ENCODE results near the gene UGT3A2. TPM values are rescaled to one million over a fixed set of nuclear protein-coding genes. Genes with fewer than 3 reads are reported as not detected.

UGT3A2 gene
- total and polyA plus RNA-seq, 2 of the 4 experiments (the other 2 are of a cell fraction) = not detected

- Histone ChIP-seq H2BK20ac (ENCODE audit: low read depth, low read length) (no peak overlapping the region), H4K5ac (ENCODE audit: low read depth, low read length) (no peak overlapping the region), H3K4ac (ENCODE audit: low read depth, low read length) (no peak overlapping the region), H3K4me1 (ENCODE audit: control insufficient read depth, insufficient read depth, low read length) (no peaks in the 10 kb centered on the region), H3K27me3 (ENCODE audit: control insufficient read depth, insufficient read depth, low read length) (peaks cover 16% of the 10 kb centered on the region), H3K9ac (ENCODE audit: low read depth, low read length) (no peak overlapping the region), H2BK5ac (ENCODE audit: low read depth, low read length, poor library complexity, severe bottlenecking) (no peak overlapping the region), H2AK9ac (replicated peaks; ENCODE audit: low read depth, low read length, poor library complexity) (no peak overlapping the region), H2BK120ac (ENCODE audit: low read depth, low read length) (no peak overlapping the region), H3K36me3 (ENCODE audit: control insufficient read depth, insufficient read depth, low read length) (no peaks in the 10 kb centered on the region), H3K4me3 (ENCODE audit: insufficient read depth, low read depth, low read length) (no peak overlapping the region), H4K91ac (ENCODE audit: insufficient read depth, low read depth, low read length) (no peak overlapping the region), H3K79me1 (ENCODE audit: low read depth in 1 of 2, low read length in 2 of 2) (no peaks in the 10 kb centered on the region), H4K20me1 (ENCODE audit: insufficient read depth, low read length) (no peaks in the 10 kb centered on the region), H4K8ac (ENCODE audit: low read depth in 2 of 2, low read length in 2 of 2) (no peak overlapping the region), H3K9me1 (ENCODE audit: insufficient read depth, low read length) (no peaks in the 10 kb centered on the region), H3K56ac (ENCODE audit: extremely low read depth, insufficient read depth, low read length) (no peak overlapping the region), H2BK15ac (ENCODE audit: low read depth, low read length) (no peak overlapping the region), H3K18ac (ENCODE audit: low read depth, low read length) (no peak overlapping the region), H2AK5ac (ENCODE audit: low read depth, low read length) (no peak overlapping the region), H3K23ac (ENCODE audit: low read depth, low read length) (no peak overlapping the region), H3K4me2 (ENCODE audit: low read depth, low read length) (no peak overlapping the region), H2AFZ (replicated peaks; ENCODE audit: low read length, poor library complexity) (no peak overlapping the region), H3K14ac (replicated peaks; ENCODE audit: low read depth, low read length) (no peak overlapping the region), H3K9me3 (ENCODE audit: control insufficient read depth, insufficient read depth, low read length) (no peaks in the 10 kb centered on the region), H3K27ac (ENCODE audit: insufficient read depth, low read length) (no peak overlapping the region)
- dilution Hi-C loops (cut with HindIII; ENCODE audit: low sequenced_read_pairs, unreplicated experiment) (no loop called here), intact Hi-C loops (cut with micrococcal nuclease) (no loop called here), in situ Hi-C loops (cut with MboI; ENCODE audit: low sequenced_read_pairs) (no loop called here)
- CTCF ChIA-PET = interaction anchor here (0.5 kb wide), 1 partner anchor 200 kb away, joined by 11 read pairs; no protein-coding TSS in a partner anchor
- BruUV-seq (replicated peaks) = no TSS peak
- no peak for ATAC-seq (ENCODE audit: low read depth)
- 61% methylated on average over 6 of the region's 13 CpGs; no CpG with 5 or more reads in 1 of the 2 experiments for WGBS, 2 experiments (ENCODE audit: extremely low coverage in 2 of 2, insufficient read length in 1 of 2)
- POLR2A ChIA-PET (ENCODE audit: unreplicated experiment) = no interaction called here
- TF ChIP-seq FOS (IDR thresholded peaks at IDR 0.05; ENCODE audit: low read depth, low read length) (no peak), RFX5 (IDR thresholded peaks at IDR 0.05; ENCODE audit: low read depth, low read length) (no peak), SMC3 (IDR thresholded peaks at IDR 0.05; ENCODE audit: low read depth, low read length) (no peak), CEBPB (IDR thresholded peaks at IDR 0.05; ENCODE audit: low read depth, low read length) (no peak), RAD21 (IDR thresholded peaks at IDR 0.05; ENCODE audit: low read length) (no peak), CHD1 (IDR thresholded peaks at IDR 0.05; ENCODE audit: low read depth, low read length) (no peak), USF2 (IDR thresholded peaks at IDR 0.05; ENCODE audit: low read depth, low read length) (no peak), MAZ (IDR thresholded peaks at IDR 0.05; ENCODE audit: borderline replicate concordance, low read depth, low read length) (no peak), RCOR1 (IDR thresholded peaks at IDR 0.05; ENCODE audit: insufficient replicate concordance, low read length) (no peak), BHLHE40 (IDR thresholded peaks at IDR 0.05; ENCODE audit: low read depth, low read length) (no peak), POLR2A (IDR thresholded peaks at IDR 0.05; ENCODE audit: low read depth, low read length) (no peak), CTCF (conservative IDR thresholded peaks at IDR 0.05; ENCODE audit: low read depth, low read length) (no peak), MAFK (IDR thresholded peaks at IDR 0.05; ENCODE audit: low read depth, low read length) (no peak), ELK1 (IDR thresholded peaks at IDR 0.05; ENCODE audit: borderline replicate concordance, low read depth, low read length) (no peak), NFE2L2 (IDR thresholded peaks at IDR 0.05; ENCODE audit: low read depth, low read length) (no peak)
- DNase-seq = no peak
These were observed 612 bp downstream of the UGT3A2 start for GRCh38 chr5:36066001-36066539.
